Measurements from ENCODE around the gene PRKAB2.
"Not testable (repeated sequence)": the region's sequence is repeated elsewhere in the genome, so short reads cannot be mapped to it uniquely, and the experiment has no call there.

PRKAB2 gene

DNA sequence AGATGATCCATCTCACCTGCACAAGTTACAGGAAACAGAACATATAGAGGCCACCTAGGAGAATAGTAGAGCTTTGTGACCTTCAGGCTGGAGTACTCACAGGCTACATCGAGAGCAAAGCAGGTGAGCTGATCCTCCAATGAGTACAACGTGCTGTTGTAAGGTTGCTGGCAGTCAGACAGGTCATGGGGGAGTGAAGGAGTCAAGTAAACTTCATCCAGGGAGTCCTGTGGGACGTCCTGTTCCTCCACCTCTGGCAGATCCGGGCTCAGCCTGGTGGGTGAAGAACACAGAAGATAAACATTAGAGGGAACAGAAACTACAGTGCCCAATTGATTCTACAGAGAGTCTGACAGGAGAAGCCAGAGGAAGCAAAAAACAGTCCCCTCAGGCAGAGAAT, 62.5 kb downstream of the PRKAB2 start:
- DNase-seq (ENCODE audit: low spot score), result no peak

GRCh38 chr1:147109041-147109440, 63.2 kb downstream of the PRKAB2 start:
- DNase-seq (ENCODE audit: low spot score), result no peak

DNA sequence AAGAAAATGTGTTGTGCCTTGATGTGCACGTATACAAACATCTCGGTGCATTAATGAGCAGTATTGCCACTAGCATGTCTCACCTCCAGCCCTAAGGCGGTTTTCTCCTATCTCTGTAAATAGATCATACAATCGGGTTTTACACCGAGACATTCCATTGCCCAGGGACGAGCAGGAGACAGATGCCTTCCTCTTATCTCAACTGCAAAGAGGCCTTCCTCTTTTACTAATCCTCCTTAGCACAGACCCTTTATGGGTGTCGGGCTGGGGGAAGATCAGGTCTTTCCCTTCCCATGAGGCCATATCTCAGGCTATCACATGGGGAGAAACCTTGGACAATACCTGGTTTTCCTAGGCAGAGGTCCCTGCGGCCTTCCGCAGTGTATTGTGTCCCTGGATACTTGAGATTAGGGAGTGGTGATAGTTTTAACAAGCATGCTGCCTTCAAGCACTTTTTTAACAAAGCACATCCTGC, 65.8 kb downstream of the PRKAB2 start:
- not testable (repeated sequence) for DNase-seq (ENCODE audit: low spot score)

- DNase-seq (ENCODE audit: low spot score), result no peak
Observed at GRCh38 chr1:147105909-147106308, 66.4 kb downstream of the PRKAB2 start.

Measured in Ammon's horn (tissue), 1 donor.